Measurements from ENCODE around the gene PCDHGA7.
"Not testable (repeated sequence)": the region's sequence is repeated elsewhere in the genome, so short reads cannot be mapped to it uniquely, and the experiment has no call there.

- TF ChIP-seq CTCF (IDR thresholded peaks at IDR 0.05); POLR2AphosphoS5 (IDR thresholded peaks at IDR 0.05; ENCODE audit: insufficient read depth in 1 of 2, low read depth in 1 of 2): not testable (repeated sequence)
These were observed 32.2 kb downstream of the PCDHGA7 start for GRCh38 chr5:141414548-141415274.
